Panc1 (cell line): ENCODE results near the gene USP32.

Experiments
- CTCF ChIP-seq: fragments of 450-650 bp; IDR thresholded peaks from 2 replicates; pipeline ENCODE4 v1.5.1; 2017; ENCODE audit warnings: mild to moderate bottlenecking
- POLR2AphosphoS5 ChIP-seq: IDR thresholded peaks from 2 replicates; pipeline ENCODE4 v1.6.1; 2012; ENCODE audit warnings: mild to moderate bottlenecking, low read depth, low read length, moderate library complexity
- REST ChIP-seq, 2 experiments: IDR thresholded peaks; 2 replicates each; pipeline ENCODE4 v1.6.1; 2011 to 2012; ENCODE audit warnings: low read depth in 2 of 2, control low read depth in 1 of 2, low read length in 1 of 2, mild to moderate bottlenecking in 1 of 2, moderate library complexity in 1 of 2; ENCODE audit not compliant: insufficient read depth in 1 of 2
- SIN3A ChIP-seq: IDR thresholded peaks from 2 replicates; pipeline ENCODE4 v1.6.1; 2012; ENCODE audit warnings: low read depth, mild to moderate bottlenecking, low read length, moderate library complexity, borderline replicate concordance; ENCODE audit not compliant: insufficient read depth
- TCF7L2 ChIP-seq: IDR thresholded peaks from 2 replicates; pipeline ENCODE4 v1.6.1; 2011; ENCODE audit warnings: mild to moderate bottlenecking, low read depth, low read length, inconsistent platforms

- no peak for TF ChIP-seq CTCF
- no peak for TF ChIP-seq SIN3A
- TF ChIP-seq POLR2AphosphoS5, result no peak
- no peak for TF ChIP-seq REST (IDR thresholded peaks at IDR 0.05; ENCODE audit: insufficient read depth in 1 of 2, low read depth in 2 of 2, low read length in 1 of 2)
- no peak for TF ChIP-seq TCF7L2
Observed at GRCh38 chr17:60297760-60298401, 94.1 kb downstream of the USP32 start.
